Adrenal gland (tissue), 12 donors: ENCODE measurements around the gene CTBP1. TPM values are rescaled to one million over a fixed set of nuclear protein-coding genes. Genes with fewer than 3 reads are reported as not detected.

Experiments used
- DNase-seq, 7 donors: peaks; one replicate each; pipeline ENCODE4 v3.0.0-alpha.2; 2019 to 2020
- H3K27ac ChIP-seq, 5 donors: fragments of 200-600 bp; sonication (generic) in 4 of 5; 1 replicate in 3 of 5; 2 replicates in 2 of 5; pipeline versions ENCODE4 v1.5.1 to v1.8.0; 2016 to 2020; ENCODE audit warnings: mild to moderate bottlenecking in 1 of 5
- H3K27me3 ChIP-seq: fragments of 200-600 bp; 2 replicates; pipeline ENCODE4 v1.8.0; 2021
- H3K36me3 ChIP-seq, 2 donors: fragments of 200-600 bp; replicated peaks in 1 of 2; 1 replicate in 1 of 2; 2 replicates in 1 of 2; pipeline versions ENCODE4 v1.5.1 to v1.8.0; 2018 to 2022
- H3K4me1 ChIP-seq, 2 donors: fragments of 200-600 bp; replicated peaks in 1 of 2; 1 replicate in 1 of 2; 2 replicates in 1 of 2; pipeline versions ENCODE4 v1.5.1 to v1.8.0; 2018 to 2021
- H3K4me3 ChIP-seq, 4 donors: fragments of 200-600 bp; sonication (generic) in 3 of 4; one replicate each; pipeline ENCODE4 v1.5.1; 2016 to 2018
- H3K9me3 ChIP-seq, 3 donors: fragments of 200-600 bp; sonication (generic) in 1 of 3; replicated peaks in 1 of 3; 1 replicate in 2 of 3; 2 replicates in 1 of 3; pipeline versions ENCODE4 v1.5.1 to v1.8.0; 2016 to 2021
- POLR2A ChIP-seq, 2 donors: fragments of 450-650 bp; IDR thresholded peaks; one replicate each; pipeline ENCODE4 v1.6.1; 2017; ENCODE audit warnings: antibody characterized with exemption in 2 of 2, mild to moderate bottlenecking in 2 of 2, moderate library complexity in 1 of 2
- WGBS, 4 donors: extraction: QIAGEN DNeasy Blood & Tissue Kit in 2 of 4; methylation state at CpG; one replicate each; pipeline versions ENCODE4 v1.1.5 to v1.1.7; 2013 to 2017; 5-methylcytosine and 5-hydroxymethylcytosine counted together
- intact Hi-C, 2 donors: fragments of 100-400 bp; cut with DNase I; formaldehyde crosslinking; loops; one replicate each; pipeline versions ENCODE4 v1.14.1 to v1.15.0; 2022 to 2023
- polyA plus RNA-seq, 3 donors: library from polyadenylated mRNA; stranded (reverse); fragments of 200-250 nt in 2 of 3; fragments of 350-450 nt in 1 of 3; fragmentation: Illumina TruSeq in 1 of 3; extraction: RNeasy Lipid Tissue Mini Kit (QIAGEN cat#74804) in 1 of 3; gene quantifications; one replicate each; pipeline ENCODE4 v1.2.3, GENCODE V29; 2013 to 2014
- total RNA-seq, 9 donors: library from RNA; depleted of rRNA in 4 of 9; stranded (reverse); fragments of >200 nt in 4 of 9; fragments of 120-200 nt in 1 of 9; fragmentation: NEBNext Ultra II Directional in 1 of 9; extraction: Animal tissue kit (Norgen Biotek cat#: 25700) in 1 of 9; gene quantifications; one replicate each; pipeline versions ENCODE4 v1.1.0 to v1.2.4, GENCODE V29; 2013 to 2023
- TF ChIP-seq, protein P1 (sequence below), 6 experiments: fragments of 450-650 bp in 4 of 6; fragments of 200-600 bp in 2 of 6; sonication (generic) in 1 of 6; IDR thresholded peaks; 1 replicate in 5 of 6; 2 replicates in 1 of 6; pipeline versions ENCODE4 v1.5.1 to v1.8.0; 2016 to 2021; ENCODE audit warnings: antibody characterized with exemption in 6 of 6, mild to moderate bottlenecking in 2 of 6, moderate library complexity in 1 of 6
- donor health status: healthy with polysubstance abuse.
- donor health status: Bipolar disorder and iron deficiency.
- donor health status: DM: yes; HTN: yes; CAD: no.
- donor health status: DM: no; HTN: no; CAD: no.
- donor health status: DM: no; HTN: no; CAD: no.
- donor health status: DM: yes; HTN: yes; CAD: no.

Gene CTBP1
- total and polyA plus RNA-seq, 12 donors: 45.7 to 293 (median 159) TPM

DNA sequence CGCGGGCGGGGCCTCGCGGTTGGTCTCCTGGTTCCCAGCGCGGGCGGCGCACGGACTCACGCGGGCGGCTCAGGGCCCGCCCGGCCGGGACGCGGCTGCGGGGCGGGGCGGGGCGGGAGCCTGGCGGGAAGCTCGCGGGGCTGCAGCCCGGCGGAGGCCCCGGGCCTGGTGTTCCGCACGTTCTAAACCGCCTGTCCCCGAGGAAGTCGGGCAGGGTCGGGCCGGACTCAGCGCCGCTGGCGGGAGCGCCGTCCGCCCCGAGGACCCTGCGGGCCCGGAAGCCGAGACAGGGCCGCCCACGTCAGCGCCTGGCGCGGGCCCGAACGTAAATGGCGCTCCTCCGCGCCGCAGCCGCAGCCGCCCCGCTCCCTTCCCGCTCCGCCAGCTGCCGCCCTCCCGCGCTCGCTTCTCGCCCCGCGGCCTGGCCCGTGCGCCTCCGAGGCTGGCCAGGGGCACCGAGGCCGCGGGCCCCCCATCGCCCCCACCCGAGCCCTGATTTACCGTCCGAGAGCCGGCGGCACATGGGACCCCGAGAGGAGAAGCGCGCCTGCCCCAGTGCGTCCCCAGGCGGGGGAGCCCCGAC, 309 bp upstream of the CTBP1 start:
- intact Hi-C loops: loop anchor here in 1 of 2 donors (5.0 kb wide), 2 partner anchors 82 to 103 kb away; no protein-coding TSS in a partner anchor
- WGBS, 4 donors: 0 to 1% (median 1%) methylated on average over 33 to 86 of the region's 86 CpGs; no CpG with 5 or more reads in 1 of the 4 donors
- H3K36me3 ChIP-seq: no peaks in the 10 kb centered on the region
- peak overlapping the region; percentile 19 to 83 (median 59) for H3K4me3 ChIP-seq
- TF ChIP-seq POLR2A (IDR thresholded peaks at IDR 0.05): peak; percentile 33 to 61
- TF ChIP-seq, protein P1, sequence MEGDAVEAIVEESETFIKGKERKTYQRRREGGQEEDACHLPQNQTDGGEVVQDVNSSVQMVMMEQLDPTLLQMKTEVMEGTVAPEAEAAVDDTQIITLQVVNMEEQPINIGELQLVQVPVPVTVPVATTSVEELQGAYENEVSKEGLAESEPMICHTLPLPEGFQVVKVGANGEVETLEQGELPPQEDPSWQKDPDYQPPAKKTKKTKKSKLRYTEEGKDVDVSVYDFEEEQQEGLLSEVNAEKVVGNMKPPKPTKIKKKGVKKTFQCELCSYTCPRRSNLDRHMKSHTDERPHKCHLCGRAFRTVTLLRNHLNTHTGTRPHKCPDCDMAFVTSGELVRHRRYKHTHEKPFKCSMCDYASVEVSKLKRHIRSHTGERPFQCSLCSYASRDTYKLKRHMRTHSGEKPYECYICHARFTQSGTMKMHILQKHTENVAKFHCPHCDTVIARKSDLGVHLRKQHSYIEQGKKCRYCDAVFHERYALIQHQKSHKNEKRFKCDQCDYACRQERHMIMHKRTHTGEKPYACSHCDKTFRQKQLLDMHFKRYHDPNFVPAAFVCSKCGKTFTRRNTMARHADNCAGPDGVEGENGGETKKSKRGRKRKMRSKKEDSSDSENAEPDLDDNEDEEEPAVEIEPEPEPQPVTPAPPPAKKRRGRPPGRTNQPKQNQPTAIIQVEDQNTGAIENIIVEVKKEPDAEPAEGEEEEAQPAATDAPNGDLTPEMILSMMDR (IDR thresholded peaks at IDR 0.05): no peak
- no peaks in the 10 kb centered on the region for H3K9me3 ChIP-seq
- peak overlapping the region; percentile 84 to 99 (median 94) for H3K27ac ChIP-seq
- peak; percentile 82 to 89 (median 86) for DNase-seq
- no peaks in the 10 kb centered on the region for H3K27me3 ChIP-seq
- peaks cover 26 to 40% of the 10 kb centered on the region in 2 donors for H3K4me1 ChIP-seq

DNA sequence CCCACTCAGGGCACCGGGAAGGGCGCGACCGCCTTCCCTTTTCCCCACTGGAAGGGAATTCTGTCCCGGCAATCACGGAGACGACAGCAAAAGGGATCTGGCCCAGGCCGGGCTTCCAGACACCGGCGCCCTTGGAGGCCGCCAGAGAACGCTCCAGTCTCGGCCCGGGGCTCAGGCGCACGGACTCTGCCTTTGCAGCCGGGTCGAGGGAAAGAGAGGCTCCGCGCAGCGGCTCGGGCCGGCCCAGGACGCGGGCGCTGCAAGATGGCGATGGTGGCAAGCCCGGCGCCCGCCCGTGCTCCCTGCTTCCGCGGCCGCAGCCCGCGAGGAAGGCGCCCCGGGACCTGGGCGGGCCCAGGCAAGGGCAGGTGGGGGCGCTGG, 1.1 kb downstream of the CTBP1 start:
- 0 to 2% (median 1%) methylated on average over 11 to 40 of the region's 40 CpGs for WGBS, 4 donors
- Histone ChIP-seq H3K27ac (peak overlapping the region; percentile 90 to 99 (median 97)), H3K4me1 (peaks cover 26 to 53% of the 10 kb centered on the region in 2 donors), H3K27me3 (no peaks in the 10 kb centered on the region), H3K36me3 (no peaks in the 10 kb centered on the region), H3K9me3 (no peaks in the 10 kb centered on the region), H3K4me3 (peak overlapping the region; percentile 12 to 83 (median 67))
- intact Hi-C loops: loop anchor here in 1 of 2 donors (5.0 kb wide), 2 partner anchors 81 to 104 kb away; no protein-coding TSS in a partner anchor
- DNase-seq: peak in 1 of 7 donors; percentile 46
- TF ChIP-seq, protein P1 (IDR thresholded peaks at IDR 0.05): no peak
- TF ChIP-seq POLR2A (IDR thresholded peaks at IDR 0.05): peak in 1 of 2 donors; percentile 6

DNA sequence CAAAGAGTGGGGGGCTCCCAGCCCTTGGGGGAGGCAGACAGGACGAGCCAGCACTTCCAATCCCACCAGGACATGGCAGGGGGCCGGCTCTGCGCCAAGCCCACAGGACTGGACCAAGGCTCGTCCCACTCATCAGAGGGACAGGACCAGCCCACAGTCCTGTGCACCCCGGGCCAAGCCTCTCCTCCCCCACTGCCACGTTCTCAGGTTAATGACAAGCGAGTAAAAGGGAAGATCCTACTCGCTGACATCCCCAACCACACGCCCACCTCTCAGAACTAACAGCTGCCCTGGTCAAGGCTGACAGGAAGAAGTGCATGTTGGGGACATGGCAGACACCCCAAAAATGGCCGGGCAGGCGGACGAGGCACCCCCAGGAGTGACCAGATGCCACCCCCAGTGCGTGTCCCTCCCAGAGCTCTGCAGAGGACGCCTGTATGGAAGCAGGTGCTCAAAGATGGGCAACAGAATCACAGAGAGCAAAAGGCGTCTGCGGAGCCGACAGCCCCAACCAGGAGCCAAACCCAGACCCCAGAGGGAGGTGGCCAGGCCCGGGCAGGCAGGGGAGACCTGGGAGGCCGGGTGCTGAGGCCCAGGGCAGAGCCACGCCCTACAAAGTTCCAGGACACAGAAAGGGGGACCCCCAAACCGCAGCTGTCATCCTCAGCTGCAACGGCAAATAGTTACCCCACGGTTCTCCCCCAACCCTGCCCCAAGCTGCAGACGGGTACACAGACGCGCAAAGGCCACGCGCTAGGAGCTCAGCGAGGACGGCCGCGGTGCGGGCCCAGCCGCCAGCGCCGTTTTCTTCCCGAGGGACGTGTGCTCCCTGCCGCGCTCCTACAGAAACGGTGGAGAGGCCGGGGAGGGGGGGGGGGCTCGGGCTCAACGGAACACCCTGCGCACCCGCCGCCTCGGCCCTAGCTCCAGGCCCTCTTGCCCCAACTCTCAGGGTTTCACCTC, 1.7 kb downstream of the CTBP1 start:
- Histone ChIP-seq H3K27me3 (no peaks in the 10 kb centered on the region), H3K4me1 (peaks cover 26 to 59% of the 10 kb centered on the region in 2 donors), H3K27ac (peak overlapping the region; percentile 90 to 99 (median 97)), H3K9me3 (no peaks in the 10 kb centered on the region), H3K36me3 (no peaks in the 10 kb centered on the region), H3K4me3 (peak overlapping the region; percentile 12 to 83 (median 67))
- intact Hi-C loops: loop anchor here in 1 of 2 donors (5.0 kb wide), 2 partner anchors 80 to 105 kb away; no protein-coding TSS in a partner anchor
- TF ChIP-seq, protein P1 (IDR thresholded peaks at IDR 0.05): no peak
- no peak for TF ChIP-seq POLR2A (IDR thresholded peaks at IDR 0.05)
- peak in 5 of 7 donors; percentile 19 to 55 (median 33) for DNase-seq
- 6 to 45% (median 9%) methylated on average over 7 to 48 of the region's 48 CpGs for WGBS, 4 donors
